B cell (primary cell): Measurements from ENCODE around the gene RNU1-4. TPM values are rescaled to one million over a fixed set of nuclear protein-coding genes. Genes with fewer than 3 reads are reported as not detected.

Source experiments
- ATAC-seq: fragments of 200-7000 bp; cut with Tn5 transposase; one replicate; pipeline ENCODE4 v1.10.0; 2021; ENCODE audit warnings: low read depth, mild to moderate bottlenecking, moderate number of reproducible peaks, moderate library complexity
- CTCF ChIA-PET: fragments of 350-600 bp; sonication (Branson Sonifier 250); formaldehyde crosslinking; loops from one replicate; lab custom pipeline; 2021; ENCODE audit warnings: antibody characterized with exemption, inconsistent platforms; lab: Charles Lee
- POLR2A ChIA-PET: fragments of 350-600 bp; sonication (Branson Sonifier 250); formaldehyde crosslinking; loops from one replicate; lab custom pipeline; 2021; ENCODE audit warnings: antibody characterized with exemption; lab: Charles Lee
- DNase-seq: peaks from one replicate; pipeline ENCODE4 v3.0.0; 2013
- H2AFZ ChIP-seq: 2 replicates; pipeline ENCODE4 v1.6.1; 2012; ENCODE audit warnings: mild to moderate bottlenecking, low read depth, low read length; ENCODE audit not compliant: insufficient read depth, poor library complexity, severe bottlenecking
- H3K27ac ChIP-seq, 2 donors: 1 replicate in 1 of 2; 2 replicates in 1 of 2; pipeline ENCODE4 v1.5.1; 2012 to 2013; ENCODE audit warnings: low read length in 2 of 2, mild to moderate bottlenecking in 2 of 2, moderate library complexity in 1 of 2
- H3K27me3 ChIP-seq, 4 experiments: fragments of 200-600 bp in 1 of 4; sonication (generic) in 1 of 4; replicated peaks in 1 of 4; 1 replicate in 2 of 4; 2 replicates in 2 of 4; pipeline versions ENCODE4 v1.6.1 to v1.7.0; 2013 to 2016; ENCODE audit warnings: low read length in 3 of 4, mild to moderate bottlenecking in 2 of 4, mixed read lengths in 1 of 4, moderate library complexity in 1 of 4; ENCODE audit not compliant: insufficient read depth in 4 of 4, control insufficient read depth in 3 of 4; ENCODE audit errors: control extremely low read depth in 1 of 4
- H3K36me3 ChIP-seq, 2 experiments: replicated peaks in 1 of 2; 1 replicate in 1 of 2; 2 replicates in 1 of 2; pipeline versions ENCODE4 v1.6.1 to v1.7.1; 2013; ENCODE audit warnings: low read length in 1 of 2; ENCODE audit not compliant: insufficient read depth in 2 of 2, control insufficient read depth in 1 of 2; ENCODE audit errors: control extremely low read depth in 1 of 2, extremely low read depth in 1 of 2
- H3K4me1 ChIP-seq, 2 donors: fragments of 200-600 bp in 1 of 2; sonication (generic) in 1 of 2; 1 replicate in 1 of 2; 2 replicates in 1 of 2; pipeline versions ENCODE4 v1.5.1 to v1.6.1; 2013 to 2017; ENCODE audit warnings: low read length in 2 of 2; ENCODE audit not compliant: control insufficient read depth in 2 of 2, insufficient read depth in 2 of 2
- H3K4me2 ChIP-seq: replicated peaks from 2 replicates; pipeline ENCODE3; 2012; ENCODE audit warnings: mild to moderate bottlenecking, low read depth, low read length; ENCODE audit not compliant: poor library complexity, severe bottlenecking
- H3K4me3 ChIP-seq, 5 experiments: fragments of 200-600 bp in 1 of 5; sonication (generic) in 1 of 5; 1 replicate in 3 of 5; 2 replicates in 2 of 5; pipeline versions ENCODE4 v1.5.1 to v1.7.0; 2011 to 2016; ENCODE audit warnings: low read length in 4 of 5, mild to moderate bottlenecking in 4 of 5, low read depth in 2 of 5, control low read depth in 1 of 5, moderate library complexity in 1 of 5; ENCODE audit not compliant: insufficient read depth in 1 of 5; ENCODE audit errors: control extremely low read depth in 1 of 5, extremely low read depth in 1 of 5
- H3K79me2 ChIP-seq: fragments of 200-600 bp; sonication (generic); one replicate; pipeline ENCODE4 v1.6.0; 2016; ENCODE audit warnings: low read length; ENCODE audit not compliant: control insufficient read depth, insufficient read depth
- H3K9ac ChIP-seq: fragments of 200-600 bp; sonication (generic); 2 replicates; pipeline ENCODE4 v1.6.1; 2017; ENCODE audit warnings: mild to moderate bottlenecking, low read length, moderate library complexity
- H3K9me3 ChIP-seq, 3 donors: one replicate each; pipeline versions ENCODE4 v1.6.1 to v1.7.1; 2013; ENCODE audit warnings: low read length in 2 of 3; ENCODE audit not compliant: control insufficient read depth in 2 of 3, insufficient read depth in 1 of 3; ENCODE audit errors: control extremely low read depth in 1 of 3
- H4K20me1 ChIP-seq: 2 replicates; pipeline ENCODE4 v1.6.0; 2012; ENCODE audit warnings: mild to moderate bottlenecking, low read length; ENCODE audit not compliant: insufficient read depth, control insufficient read depth, poor library complexity, severe bottlenecking
- H3K27ac Mint-ChIP-seq: one replicate; pipeline ENCODE4 v1.8.0; 2021; ENCODE audit warnings: mixed read lengths
- H3K27me3 Mint-ChIP-seq: one replicate; pipeline ENCODE4 v1.8.0; 2021; ENCODE audit warnings: mixed read lengths
- H3K4me1 Mint-ChIP-seq: one replicate; pipeline ENCODE4 v1.8.0; 2021; ENCODE audit warnings: mixed read lengths
- H3K4me3 Mint-ChIP-seq: one replicate; pipeline ENCODE4 v1.8.0; 2021; ENCODE audit warnings: mixed read lengths
- H3K9me3 Mint-ChIP-seq: one replicate; pipeline ENCODE4 v1.8.0; 2022; ENCODE audit warnings: mixed read lengths; ENCODE audit not compliant: insufficient read depth
- CTCF ChIP-seq: fragments of 200-600 bp; IDR thresholded peaks from one replicate; pipeline ENCODE4 v1.8.0; 2022; ENCODE audit warnings: antibody characterized with exemption, mild to moderate bottlenecking
- EZH2 ChIP-seq: IDR thresholded peaks from 2 replicates; pipeline ENCODE4 v1.6.1; 2012; ENCODE audit warnings: borderline replicate concordance, low read depth, mild to moderate bottlenecking, moderate library complexity, low read length; ENCODE audit not compliant: insufficient read depth, poor library complexity, severe bottlenecking
- WGBS: methylation state at CpG from one replicate; pipeline ENCODE4 v1.1.5; 2013; ENCODE audit warnings: missing lambda C conversion rate; ENCODE audit not compliant: insufficient coverage; 5-methylcytosine and 5-hydroxymethylcytosine counted together
- intact Hi-C: fragments of 100-400 bp; cut with micrococcal nuclease; formaldehyde crosslinking; loops from one replicate; pipeline ENCODE4 v1.10.0; 2022
- polyA plus RNA-seq: library from polyadenylated mRNA; depleted of rRNA; stranded (reverse); fragments of >200 nt; gene quantifications from 2 replicates; pipeline ENCODE4 v1.2.3, GENCODE V29; 2012
- total RNA-seq, 2 donors: library from RNA; stranded (reverse); fragments of 120-200 nt in 1 of 2; gene quantifications; 1 replicate in 1 of 2; 2 replicates in 1 of 2; pipeline versions ENCODE4 v1.2.3 to v1.2.4, GENCODE V29; 2013 to 2022

RNU1-4 gene
- total and polyA plus RNA-seq, 2 donors (not counting 1 experiment from before 2014, with no cell fraction given), result 4,377 TPM; not detected in 1

GRCh38 chr1:16721871-16722641 lies 18.3 kb upstream of the RNU1-4 start:
- ChIA-PET POLR2A (no interaction called here), CTCF (interaction anchor here (0.8 to 1.6 kb wide), 2 partner anchors 11 to 15 kb away, joined by 3 to 6 read pairs; no protein-coding TSS in a partner anchor)
- Histone ChIP-seq H3K27me3 (peaks cover 0 to 18% (median 4%) of the 10 kb centered on the region in 4 experiments), H3K36me3 (no peaks in the 10 kb centered on the region), H3K4me2 (no peak overlapping the region), H3K9me3 (peaks cover 0 to 2% (median 0%) of the 10 kb centered on the region in 3 donors), H3K79me2 (no peaks in the 10 kb centered on the region), H3K4me3 (no peak overlapping the region), H3K27ac (no peak overlapping the region), H3K9ac (no peak overlapping the region), H2AFZ (no peak overlapping the region), H4K20me1 (no peaks in the 10 kb centered on the region), H3K4me1 (no peaks in the 10 kb centered on the region)
- no peaks in the 10 kb centered on the region for H3K4me1 Mint-ChIP-seq
- no peak for ATAC-seq
- peaks cover 20% of the 10 kb centered on the region for H3K27me3 Mint-ChIP-seq
- no peak for TF ChIP-seq EZH2
- TF ChIP-seq CTCF, result no peak
- intact Hi-C loops, result no loop called here
- no peak for DNase-seq
- 83% methylated on average over 9 of the region's 11 CpGs for WGBS
- H3K9me3 Mint-ChIP-seq, result no peaks in the 10 kb centered on the region
- no peak overlapping the region for H3K4me3 Mint-ChIP-seq
- H3K27ac Mint-ChIP-seq, result no peak overlapping the region

GRCh38 chr1:16724718-16725438 lies 15.4 kb upstream of the RNU1-4 start:
- WGBS, result 93% methylated on average over 45 of the region's 45 CpGs

More at GRCh38 chr1:16724718-16725438, 15.4 kb upstream of the RNU1-4 start:
- intact Hi-C loops, result no loop called here
- Histone ChIP-seq H3K27me3 (peaks cover 0 to 14% (median 7%) of the 10 kb centered on the region in 4 experiments), H2AFZ (no peak overlapping the region), H3K9ac (no peak overlapping the region), H4K20me1 (no peaks in the 10 kb centered on the region), H3K36me3 (no peaks in the 10 kb centered on the region), H3K79me2 (no peaks in the 10 kb centered on the region), H3K4me2 (no peak overlapping the region), H3K27ac (no peak overlapping the region), H3K9me3 (peaks cover 0 to 9% (median 0%) of the 10 kb centered on the region in 3 donors), H3K4me3 (no peak overlapping the region), H3K4me1 (peaks cover 3 to 9% of the 10 kb centered on the region in 2 donors)
- DNase-seq (no peak), ATAC-seq (no peak)
- H3K27me3 Mint-ChIP-seq, result peaks cover 9% of the 10 kb centered on the region
- no peaks in the 10 kb centered on the region for H3K9me3 Mint-ChIP-seq
- CTCF ChIA-PET, result interaction anchor here (0.5 kb wide), 1 partner anchor 321 kb away, joined by 4 read pairs; no protein-coding TSS in a partner anchor
- H3K4me1 Mint-ChIP-seq, result peaks cover 2% of the 10 kb centered on the region
- no peak overlapping the region for H3K27ac Mint-ChIP-seq
- POLR2A ChIA-PET, result no interaction called here
- TF ChIP-seq CTCF (no peak), EZH2 (no peak)
- H3K4me3 Mint-ChIP-seq, result no peak overlapping the region
